Measurements from ENCODE around the gene AGA. TPM values are rescaled to one million over a fixed set of nuclear protein-coding genes. Genes with fewer than 3 reads are reported as not detected.

The AGA gene
- total RNA-seq, 2 donors from 2014 or later: 10.9 to 15.8 TPM

GRCh38 chr4:177455561-177455970 lies 13.3 kb upstream of the AGA start:
- Mint-ChIP-seq H3K27ac (no peak overlapping the region), H3K9me3 (no peaks in the 10 kb centered on the region), H3K27me3 (ENCODE audit: insufficient read depth) (no peaks in the 10 kb centered on the region), H3K4me3 (no peak overlapping the region), H3K4me1 (peaks cover 4% of the 10 kb centered on the region), H3K36me3 (ENCODE audit: low read depth) (peaks cover 13% of the 10 kb centered on the region)
- no peak for TF ChIP-seq CTCF (conservative IDR thresholded peaks at IDR 0.05)
- H3K27me3 ChIP-seq (ENCODE audit: control insufficient read depth, insufficient read depth, low read length, poor library complexity, severe bottlenecking): no peaks in the 10 kb centered on the region
- H3K27ac ChIP-seq (ENCODE audit: low read depth, low read length): no peak overlapping the region
- 78 to 91% methylated on average over 3 to 5 of the region's 6 CpGs for WGBS, 2 experiments (ENCODE audit: insufficient coverage in 1 of 2, insufficient read length in 1 of 2)
- DNase-seq: no peak
- no peaks in the 10 kb centered on the region for H3K36me3 ChIP-seq (ENCODE audit: control insufficient read depth, insufficient read depth, low read length)
- H3K4me3 ChIP-seq (ENCODE audit: low read length): no peak overlapping the region
- H3K9ac ChIP-seq (ENCODE audit: extremely low read depth, low read length, poor library complexity, severe bottlenecking): no peak overlapping the region
- no peaks in the 10 kb centered on the region for H3K9me3 ChIP-seq (ENCODE audit: control insufficient read depth, low read length)
- no peaks in the 10 kb centered on the region for H3K4me1 ChIP-seq (ENCODE audit: control insufficient read depth, insufficient read depth, low read length)

DNA sequence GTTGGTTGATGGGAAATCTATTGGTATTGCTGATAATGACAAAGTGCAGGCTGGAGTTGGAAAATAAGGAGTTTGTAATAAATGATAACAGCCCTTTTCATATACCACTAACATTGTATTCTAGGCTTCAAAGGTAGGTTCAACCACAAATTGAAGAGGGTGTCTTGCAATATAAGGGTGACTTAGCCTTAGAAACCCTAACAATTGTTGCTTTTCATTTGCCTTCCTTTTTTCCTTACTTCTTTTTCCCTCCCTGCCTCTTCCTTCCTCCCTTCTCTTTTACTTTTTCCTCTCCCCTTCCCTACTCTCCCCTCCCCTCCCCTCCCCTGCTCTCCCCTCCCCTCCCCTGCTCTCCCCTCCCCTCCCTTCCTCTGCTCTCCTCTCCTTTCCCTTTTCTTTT lies 10.9 kb upstream of the AGA start:
- H3K27ac Mint-ChIP-seq: no peak overlapping the region
- peaks cover 20% of the 10 kb centered on the region for H3K36me3 Mint-ChIP-seq (ENCODE audit: low read depth)
- H3K27ac ChIP-seq (ENCODE audit: low read depth, low read length): no peak overlapping the region
- H3K36me3 ChIP-seq (ENCODE audit: control insufficient read depth, insufficient read depth, low read length): no peaks in the 10 kb centered on the region
- H3K27me3 ChIP-seq (ENCODE audit: control insufficient read depth, insufficient read depth, low read length, poor library complexity, severe bottlenecking): no peaks in the 10 kb centered on the region
- peaks cover 12% of the 10 kb centered on the region for H3K4me1 Mint-ChIP-seq
- H3K27me3 Mint-ChIP-seq (ENCODE audit: insufficient read depth): no peaks in the 10 kb centered on the region
- H3K9me3 ChIP-seq (ENCODE audit: control insufficient read depth, low read length): no peaks in the 10 kb centered on the region
- no peak overlapping the region for H3K9ac ChIP-seq (ENCODE audit: extremely low read depth, low read length, poor library complexity, severe bottlenecking)
- no peak for TF ChIP-seq CTCF (conservative IDR thresholded peaks at IDR 0.05)
- no peak for DNase-seq
- no peaks in the 10 kb centered on the region for H3K4me1 ChIP-seq (ENCODE audit: control insufficient read depth, insufficient read depth, low read length)
- no peak overlapping the region for H3K4me3 ChIP-seq (ENCODE audit: low read length)
- no peak overlapping the region for H3K4me3 Mint-ChIP-seq
- no peaks in the 10 kb centered on the region for H3K9me3 Mint-ChIP-seq

DNA sequence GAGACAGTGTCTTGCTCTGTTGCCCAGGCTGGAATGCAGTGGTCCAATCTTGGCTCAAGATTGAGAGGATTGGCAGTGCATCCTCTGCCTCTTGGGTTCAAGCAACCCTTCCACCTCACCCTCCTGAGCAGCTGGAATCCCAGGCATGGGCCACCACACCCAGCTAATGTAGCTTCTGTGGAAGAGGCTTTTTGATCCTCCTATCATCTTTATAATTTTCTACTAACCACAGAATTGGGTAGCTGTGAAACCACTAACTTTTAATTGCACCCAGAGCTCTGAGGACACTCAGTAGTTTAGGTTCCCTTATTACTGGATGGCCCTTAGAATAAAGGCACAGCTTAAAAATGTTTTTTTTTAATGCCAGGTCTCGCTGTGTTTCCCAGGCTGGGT lies 8.9 kb upstream of the AGA start:
- H3K9me3 ChIP-seq (ENCODE audit: control insufficient read depth, low read length): no peaks in the 10 kb centered on the region
- Mint-ChIP-seq H3K27ac (no peak overlapping the region), H3K27me3 (ENCODE audit: insufficient read depth) (no peaks in the 10 kb centered on the region), H3K4me3 (no peak overlapping the region), H3K4me1 (peaks cover 17% of the 10 kb centered on the region), H3K9me3 (no peaks in the 10 kb centered on the region), H3K36me3 (ENCODE audit: low read depth) (peaks cover 20% of the 10 kb centered on the region)
- no peaks in the 10 kb centered on the region for H3K36me3 ChIP-seq (ENCODE audit: control insufficient read depth, insufficient read depth, low read length)
- no peaks in the 10 kb centered on the region for H3K4me1 ChIP-seq (ENCODE audit: control insufficient read depth, insufficient read depth, low read length)
- TF ChIP-seq CTCF (conservative IDR thresholded peaks at IDR 0.05): no peak
- no peaks in the 10 kb centered on the region for H3K27me3 ChIP-seq (ENCODE audit: control insufficient read depth, insufficient read depth, low read length, poor library complexity, severe bottlenecking)
- no peak overlapping the region for H3K27ac ChIP-seq (ENCODE audit: low read depth, low read length)
- H3K4me3 ChIP-seq (ENCODE audit: low read length): no peak overlapping the region
- DNase-seq: no peak
- WGBS, 2 experiments (ENCODE audit: insufficient coverage in 1 of 2, insufficient read length in 1 of 2): 97 to 100% methylated on average over 1 of the region's 1 CpG
- H3K9ac ChIP-seq (ENCODE audit: extremely low read depth, low read length, poor library complexity, severe bottlenecking): no peak overlapping the region
